ENCODE measurements around the gene SLC41A1. TPM values are rescaled to one million over a fixed set of nuclear protein-coding genes. Genes with fewer than 3 reads are reported as not detected.

SLC41A1 gene
- total RNA-seq, 2 experiments from 2014 or later, result 23.8 to 26.4 TPM

DNA sequence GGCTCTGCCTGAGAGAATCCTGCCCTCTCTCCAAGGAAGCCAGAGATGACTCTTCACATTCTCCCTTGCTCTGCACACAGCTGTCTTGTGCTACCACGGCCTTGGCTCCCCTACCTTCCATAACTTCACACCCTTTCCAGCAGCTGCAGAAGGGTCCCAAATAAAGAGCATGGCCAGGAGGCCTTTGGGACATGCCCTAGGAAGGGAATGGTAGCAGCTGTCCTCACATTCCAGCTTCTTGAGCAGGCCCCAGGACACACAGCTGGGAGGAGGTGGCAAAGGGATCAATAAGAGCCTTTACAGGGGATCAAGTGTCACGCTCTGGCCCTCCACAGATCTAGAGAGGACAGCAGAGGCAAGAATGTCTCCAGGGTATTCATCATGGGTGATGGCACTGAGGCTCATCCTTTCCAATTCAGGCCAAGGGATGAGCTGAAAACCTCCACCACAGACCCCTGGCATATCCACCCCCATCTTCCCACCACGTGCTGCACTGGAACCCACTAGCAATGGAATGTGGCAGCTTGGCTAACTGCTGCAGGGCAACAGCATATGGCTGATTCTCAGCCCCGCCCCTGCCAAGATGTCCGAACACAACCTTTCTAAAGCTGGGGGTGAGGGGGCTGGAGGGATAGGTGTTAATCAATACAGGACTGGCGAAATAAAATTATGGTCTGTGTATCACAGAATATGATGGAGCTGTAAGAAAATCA is 19.9 kb downstream of the SLC41A1 start:
- TF ChIP-seq, protein P1, sequence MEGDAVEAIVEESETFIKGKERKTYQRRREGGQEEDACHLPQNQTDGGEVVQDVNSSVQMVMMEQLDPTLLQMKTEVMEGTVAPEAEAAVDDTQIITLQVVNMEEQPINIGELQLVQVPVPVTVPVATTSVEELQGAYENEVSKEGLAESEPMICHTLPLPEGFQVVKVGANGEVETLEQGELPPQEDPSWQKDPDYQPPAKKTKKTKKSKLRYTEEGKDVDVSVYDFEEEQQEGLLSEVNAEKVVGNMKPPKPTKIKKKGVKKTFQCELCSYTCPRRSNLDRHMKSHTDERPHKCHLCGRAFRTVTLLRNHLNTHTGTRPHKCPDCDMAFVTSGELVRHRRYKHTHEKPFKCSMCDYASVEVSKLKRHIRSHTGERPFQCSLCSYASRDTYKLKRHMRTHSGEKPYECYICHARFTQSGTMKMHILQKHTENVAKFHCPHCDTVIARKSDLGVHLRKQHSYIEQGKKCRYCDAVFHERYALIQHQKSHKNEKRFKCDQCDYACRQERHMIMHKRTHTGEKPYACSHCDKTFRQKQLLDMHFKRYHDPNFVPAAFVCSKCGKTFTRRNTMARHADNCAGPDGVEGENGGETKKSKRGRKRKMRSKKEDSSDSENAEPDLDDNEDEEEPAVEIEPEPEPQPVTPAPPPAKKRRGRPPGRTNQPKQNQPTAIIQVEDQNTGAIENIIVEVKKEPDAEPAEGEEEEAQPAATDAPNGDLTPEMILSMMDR (IDR thresholded peaks at IDR 0.05), result no peak
- Histone ChIP-seq H3K9me3 (ENCODE audit: control insufficient read depth in 1 of 2, insufficient read depth in 1 of 2, low read length in 2 of 2) (no peaks in the 10 kb centered on the region), H3K27ac (ENCODE audit: low read depth in 1 of 2, low read length in 2 of 2) (no peak overlapping the region), H3K36me3 (ENCODE audit: insufficient read depth, low read length) (peaks cover 67% of the 10 kb centered on the region), H3K4me3 (ENCODE audit: low read length) (no peak overlapping the region), H3K4me1 (ENCODE audit: insufficient read depth, low read length) (no peaks in the 10 kb centered on the region), H3K27me3 (ENCODE audit: control insufficient read depth in 1 of 2, insufficient read depth in 2 of 2, low read length in 2 of 2) (no peaks in the 10 kb centered on the region)
- ChIA-PET CTCF (interaction anchor here (0.9 to 4.8 kb wide), 4 partner anchors 12 to 184 kb away, joined by 3 to 77 read pairs (median 3); no protein-coding TSS in a partner anchor), POLR2A (interaction anchor here (1.8 kb wide), 1 partner anchor 184 kb away, joined by 13 read pairs; no protein-coding TSS in a partner anchor)
- no peaks in the 10 kb centered on the region for H3K27me3 Mint-ChIP-seq
- H3K27ac Mint-ChIP-seq, result no peak overlapping the region
- DNase-seq (no peak), ATAC-seq (ENCODE audit: poor library complexity) (no peak)
- intact Hi-C loops (cut with DNase I, micrococcal nuclease), result loop anchor here in 1 of 2 experiments (5.0 kb wide), 1 partner anchor 124 kb away; no protein-coding TSS in a partner anchor
- peaks cover 83% of the 10 kb centered on the region for H3K36me3 Mint-ChIP-seq (ENCODE audit: low read depth)
- no peak overlapping the region for H3K4me3 Mint-ChIP-seq
- no peaks in the 10 kb centered on the region for H3K9me3 Mint-ChIP-seq
- no peaks in the 10 kb centered on the region for H3K4me1 Mint-ChIP-seq (ENCODE audit: low read depth)

- TF ChIP-seq, protein P1 (IDR thresholded peaks at IDR 0.05), result no peak
- ATAC-seq (ENCODE audit: poor library complexity), result no peak
- no peak overlapping the region for H3K27ac ChIP-seq (ENCODE audit: low read depth in 1 of 2, low read length in 2 of 2)
- no peaks in the 10 kb centered on the region for H3K27me3 ChIP-seq (ENCODE audit: control insufficient read depth in 1 of 2, insufficient read depth in 2 of 2, low read length in 2 of 2)
- Mint-ChIP-seq H3K36me3 (ENCODE audit: low read depth) (peaks cover 77% of the 10 kb centered on the region), H3K27ac (no peak overlapping the region), H3K27me3 (no peaks in the 10 kb centered on the region), H3K4me1 (ENCODE audit: low read depth) (no peaks in the 10 kb centered on the region), H3K4me3 (no peak overlapping the region), H3K9me3 (no peaks in the 10 kb centered on the region)
- no peak overlapping the region for H3K4me3 ChIP-seq (ENCODE audit: low read length)
- intact Hi-C loops (cut with DNase I, micrococcal nuclease), result loop anchor here in 1 of 2 experiments (5.0 kb wide), 1 partner anchor 125 kb away; no protein-coding TSS in a partner anchor
- DNase-seq, result no peak
- H3K36me3 ChIP-seq (ENCODE audit: insufficient read depth, low read length), result peaks cover 61% of the 10 kb centered on the region
- POLR2A ChIA-PET, result interaction anchor here (0.7 to 1.8 kb wide), 6 partner anchors 12 to 185 kb away, joined by 3 to 13 read pairs (median 4); partner anchors contain the start of genes PM20D1 and RAB29
- H3K4me1 ChIP-seq (ENCODE audit: insufficient read depth, low read length), result no peaks in the 10 kb centered on the region
- no peaks in the 10 kb centered on the region for H3K9me3 ChIP-seq (ENCODE audit: control insufficient read depth in 1 of 2, insufficient read depth in 1 of 2, low read length in 2 of 2)
- CTCF ChIA-PET, result interaction anchor here (0.7 to 4.8 kb wide), 10 partner anchors 10 to 314 kb away, joined by 3 to 77 read pairs (median 4); partner anchors contain the start of gene PM20D1
Observed at GRCh38 chr1:205792481-205792881, 20.5 kb downstream of the SLC41A1 start.

- no peaks in the 10 kb centered on the region for H3K27me3 Mint-ChIP-seq
- Histone ChIP-seq H3K4me1 (ENCODE audit: insufficient read depth, low read length) (no peaks in the 10 kb centered on the region), H3K36me3 (ENCODE audit: insufficient read depth, low read length) (peaks cover 52% of the 10 kb centered on the region), H3K4me3 (ENCODE audit: low read length) (no peak overlapping the region), H3K27me3 (ENCODE audit: control insufficient read depth in 1 of 2, insufficient read depth in 2 of 2, low read length in 2 of 2) (no peaks in the 10 kb centered on the region), H3K27ac (ENCODE audit: low read depth in 1 of 2, low read length in 2 of 2) (no peak overlapping the region), H3K9me3 (ENCODE audit: control insufficient read depth in 1 of 2, insufficient read depth in 1 of 2, low read length in 2 of 2) (no peaks in the 10 kb centered on the region)
- peaks cover 69% of the 10 kb centered on the region for H3K36me3 Mint-ChIP-seq (ENCODE audit: low read depth)
- intact Hi-C loops (cut with DNase I, micrococcal nuclease), result loop anchor here (1.0 to 5.0 kb wide), 4 partner anchors 115 to 315 kb away; no protein-coding TSS in a partner anchor
- POLR2A ChIA-PET, result interaction anchor here (0.6 to 1.8 kb wide), 8 partner anchors 13 to 1201 kb away, joined by 3 to 13 read pairs (median 3); partner anchors contain the start of genes PM20D1 and RAB29
- peak; percentile 91 for ATAC-seq (ENCODE audit: poor library complexity)
- DNase-seq, result peak; percentile 44 to 79 (median 57)
- H3K4me3 Mint-ChIP-seq, result no peak overlapping the region
- H3K9me3 Mint-ChIP-seq, result no peaks in the 10 kb centered on the region
- H3K4me1 Mint-ChIP-seq (ENCODE audit: low read depth), result no peaks in the 10 kb centered on the region
- H3K27ac Mint-ChIP-seq, result no peak overlapping the region
- CTCF ChIA-PET, result interaction anchor here (0.6 to 4.8 kb wide), 13 partner anchors 9 to 315 kb away, joined by 3 to 77 read pairs (median 4); partner anchors contain the start of gene PM20D1
- TF ChIP-seq, protein P1 (IDR thresholded peaks at IDR 0.05), result peak; percentile 82
Observed at GRCh38 chr1:205791568-205792180, 21.3 kb downstream of the SLC41A1 start.
